ENCODE data around the gene COBL. TPM values are rescaled to one million over a fixed set of nuclear protein-coding genes. Genes with fewer than 3 reads are reported as not detected.

COBL gene
- total and polyA plus RNA-seq, 2 of the 4 experiments (the other 2 are of a cell fraction), result under 0.01 TPM; not detected in 1

GRCh38 chr7:51075681-51076580, 240.7 kb downstream of the COBL start:
- DNase-seq (no peak), ATAC-seq (ENCODE audit: low read depth) (no peak)
- Histone ChIP-seq H3K23ac (ENCODE audit: low read depth, low read length) (no peak overlapping the region), H3K56ac (ENCODE audit: extremely low read depth, insufficient read depth, low read length) (no peak overlapping the region), H4K91ac (ENCODE audit: insufficient read depth, low read depth, low read length) (no peak overlapping the region), H2BK15ac (ENCODE audit: low read depth, low read length) (no peak overlapping the region), H4K5ac (ENCODE audit: low read depth, low read length) (no peak overlapping the region), H4K8ac (ENCODE audit: low read depth in 2 of 2, low read length in 2 of 2) (no peak overlapping the region), H2AK5ac (ENCODE audit: low read depth, low read length) (no peak overlapping the region), H3K9me3 (ENCODE audit: control insufficient read depth, insufficient read depth, low read length) (no peaks in the 10 kb centered on the region), H3K79me1 (ENCODE audit: low read depth in 1 of 2, low read length in 2 of 2) (no peaks in the 10 kb centered on the region), H2AK9ac (replicated peaks; ENCODE audit: low read depth, low read length, poor library complexity) (no peak overlapping the region), H2BK120ac (ENCODE audit: low read depth, low read length) (no peak overlapping the region), H3K27me3 (ENCODE audit: control insufficient read depth, insufficient read depth, low read length) (peaks cover 13% of the 10 kb centered on the region), H3K4me1 (ENCODE audit: control insufficient read depth, insufficient read depth, low read length) (no peaks in the 10 kb centered on the region), H3K9ac (ENCODE audit: low read depth, low read length) (no peak overlapping the region), H3K4me3 (ENCODE audit: insufficient read depth, low read depth, low read length) (no peak overlapping the region), H3K4ac (ENCODE audit: low read depth, low read length) (no peak overlapping the region), H3K18ac (ENCODE audit: low read depth, low read length) (no peak overlapping the region), H4K20me1 (ENCODE audit: insufficient read depth, low read length) (no peaks in the 10 kb centered on the region), H2BK5ac (ENCODE audit: low read depth, low read length, poor library complexity, severe bottlenecking) (no peak overlapping the region), H3K27ac (ENCODE audit: insufficient read depth, low read length) (no peak overlapping the region), H2AFZ (replicated peaks; ENCODE audit: low read length, poor library complexity) (no peak overlapping the region), H3K14ac (replicated peaks; ENCODE audit: low read depth, low read length) (no peak overlapping the region), H3K9me1 (ENCODE audit: insufficient read depth, low read length) (no peaks in the 10 kb centered on the region), H3K36me3 (ENCODE audit: control insufficient read depth, insufficient read depth, low read length) (no peaks in the 10 kb centered on the region), H2BK20ac (ENCODE audit: low read depth, low read length) (no peak overlapping the region), H3K4me2 (ENCODE audit: low read depth, low read length) (no peak overlapping the region)
- ChIA-PET CTCF (no interaction called here), POLR2A (ENCODE audit: unreplicated experiment) (no interaction called here)
- intact Hi-C loops (cut with micrococcal nuclease), result no loop called here
- dilution Hi-C loops (cut with HindIII; ENCODE audit: low sequenced_read_pairs, unreplicated experiment), result no loop called here
- in situ Hi-C loops (cut with MboI; ENCODE audit: low sequenced_read_pairs), result loop anchor here (10.0 kb wide), 1 partner anchor 611 kb away; no protein-coding TSS in a partner anchor
- no CpG with 5 or more reads among the region's 11 CpGs for WGBS, 2 experiments (ENCODE audit: extremely low coverage in 2 of 2, insufficient read length in 1 of 2)
- TF ChIP-seq, protein P1, sequence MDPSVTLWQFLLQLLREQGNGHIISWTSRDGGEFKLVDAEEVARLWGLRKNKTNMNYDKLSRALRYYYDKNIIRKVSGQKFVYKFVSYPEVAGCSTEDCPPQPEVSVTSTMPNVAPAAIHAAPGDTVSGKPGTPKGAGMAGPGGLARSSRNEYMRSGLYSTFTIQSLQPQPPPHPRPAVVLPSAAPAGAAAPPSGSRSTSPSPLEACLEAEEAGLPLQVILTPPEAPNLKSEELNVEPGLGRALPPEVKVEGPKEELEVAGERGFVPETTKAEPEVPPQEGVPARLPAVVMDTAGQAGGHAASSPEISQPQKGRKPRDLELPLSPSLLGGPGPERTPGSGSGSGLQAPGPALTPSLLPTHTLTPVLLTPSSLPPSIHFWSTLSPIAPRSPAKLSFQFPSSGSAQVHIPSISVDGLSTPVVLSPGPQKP (IDR thresholded peaks at IDR 0.05; ENCODE audit: borderline replicate concordance, low read depth, low read length), result no peak
- TF ChIP-seq MAZ (IDR thresholded peaks at IDR 0.05; ENCODE audit: borderline replicate concordance, low read depth, low read length) (no peak), MAFK (IDR thresholded peaks at IDR 0.05; ENCODE audit: low read depth, low read length) (no peak), NFE2L2 (IDR thresholded peaks at IDR 0.05; ENCODE audit: low read depth, low read length) (no peak), SMC3 (IDR thresholded peaks at IDR 0.05; ENCODE audit: low read depth, low read length) (no peak), RCOR1 (IDR thresholded peaks at IDR 0.05; ENCODE audit: insufficient replicate concordance, low read length) (no peak), CHD1 (IDR thresholded peaks at IDR 0.05; ENCODE audit: low read depth, low read length) (no peak), RAD21 (IDR thresholded peaks at IDR 0.05; ENCODE audit: low read length) (no peak), CTCF (conservative IDR thresholded peaks at IDR 0.05; ENCODE audit: low read depth, low read length) (no peak), FOS (IDR thresholded peaks at IDR 0.05; ENCODE audit: low read depth, low read length) (no peak)
- no TSS peak for BruUV-seq (replicated peaks)

All from IMR-90 (cell line).